ENCODE measurements around the gene C15orf40.

GRCh38 chr15:82963471-82964341 lies 47.7 kb downstream of the C15orf40 start:
- TF ChIP-seq POLR2A (IDR thresholded peaks at IDR 0.05; ENCODE audit: low read length), result no peak
- no peak for TF ChIP-seq GATA1 (IDR thresholded peaks at IDR 0.05; ENCODE audit: low read depth, low read length)
